Measurements from ENCODE around the gene GRB7.
"Not testable (repeated sequence)": the region's sequence is repeated elsewhere in the genome, so short reads cannot be mapped to it uniquely, and the experiment has no call there.

GRB7 gene

GRCh38 chr17:39736319-39737165, 1.2 kb upstream of the GRB7 start:
- DNase-seq, result no peak

- DNase-seq, result no peak
These were observed 455 bp upstream of the GRB7 start for GRCh38 chr17:39737206-39737759.

- DNase-seq, result no peak
These were observed 797 bp downstream of the GRB7 start for GRCh38 chr17:39738568-39738901.

GRCh38 chr17:39738983-39739884, 1.5 kb downstream of the GRB7 start:
- peak; percentile 47 for DNase-seq

GRCh38 chr17:39739885-39740356, 2.2 kb downstream of the GRB7 start:
- DNase-seq, result no peak

GRCh38 chr17:39740357-39741111, 2.8 kb downstream of the GRB7 start:
- no peak for DNase-seq

GRCh38 chr17:39742126-39742855, 4.6 kb downstream of the GRB7 start:
- DNase-seq, result no peak

- DNase-seq, result no peak
These were observed 5.2 kb downstream of the GRB7 start for GRCh38 chr17:39742856-39743436.

GRCh38 chr17:39744075-39744835, 6.5 kb downstream of the GRB7 start:
- DNase-seq, result no peak

- no peak for DNase-seq
These were observed 7.1 kb downstream of the GRB7 start for GRCh38 chr17:39744836-39745215.

- DNase-seq, result no peak
These were observed 7.8 kb downstream of the GRB7 start for GRCh38 chr17:39745335-39746144.

- no peak for DNase-seq
These were observed 8.4 kb downstream of the GRB7 start for GRCh38 chr17:39746145-39746461.

- no peak for DNase-seq
These were observed 10.0 kb downstream of the GRB7 start for GRCh38 chr17:39747745-39748144.

- not testable (repeated sequence) for DNase-seq
These were observed 10.8 kb downstream of the GRB7 start for GRCh38 chr17:39748444-39749034.

GRCh38 chr17:39750131-39751015, 12.6 kb downstream of the GRB7 start:
- no peak for DNase-seq

- DNase-seq, result no peak
These were observed 13.3 kb downstream of the GRB7 start for GRCh38 chr17:39751016-39751543.

GRCh38 chr17:39751637-39752036, 13.9 kb downstream of the GRB7 start:
- DNase-seq, result no peak

GRCh38 chr17:39752241-39752881, 14.6 kb downstream of the GRB7 start:
- no peak for DNase-seq
